Heart left ventricle (tissue), 13 donors: ENCODE measurements around the gene GABBR2.

ENCODE experiments used
- POLR2A ChIP-seq, 2 donors: fragments of 450-650 bp; IDR thresholded peaks; one replicate each; pipeline ENCODE4 v1.6.1; 2017; ENCODE audit warnings: antibody characterized with exemption in 2 of 2, mild to moderate bottlenecking in 2 of 2, moderate library complexity in 2 of 2
- TF ChIP-seq, protein P1 (sequence below), 12 donors: fragments of 200-600 bp; sonication (generic) in 4 of 12; IDR thresholded peaks; one replicate each; pipeline versions ENCODE4 v1.5.0 to v1.8.0; 2018 to 2022; ENCODE audit warnings: antibody characterized with exemption in 12 of 12, mild to moderate bottlenecking in 5 of 12
- donor health status: ischemic (EF 13 %, LVEDD 7.1; RV severe dilation, severe dysfunction).
- donor health status: DM: no; HTN: yes; CAD: no.
- donor health status: DM: no; HTN: no; CAD: no.
- donor health status: ischemic (EF 25% LVEDD 6.9; RV normal size, moderate dysfunction).
- donor health status: ischemic (EF 25% LVEDD 5.7; RV mildly dilated, moderate dysfunction).
- donor health status: ischemic (EF 35%, LVEDD 5.7; RV mildly dilated, moderate dysfunction).
- donor health status: nonischemic (EF 11% LVEDD 7.7; RV severe dilation, severe dysfunction).
- donor health status: DM: yes; HTN: yes; CAD: no.
- donor health status: PGD.
- donor health status: ischemic (EF 29% LVEDD 5.4; RV normal size, mild dysfunction).
- donor health status: nonischemic (EF 23%, LVEDD 6.1; RV moderate dilation, normal function).

DNA sequence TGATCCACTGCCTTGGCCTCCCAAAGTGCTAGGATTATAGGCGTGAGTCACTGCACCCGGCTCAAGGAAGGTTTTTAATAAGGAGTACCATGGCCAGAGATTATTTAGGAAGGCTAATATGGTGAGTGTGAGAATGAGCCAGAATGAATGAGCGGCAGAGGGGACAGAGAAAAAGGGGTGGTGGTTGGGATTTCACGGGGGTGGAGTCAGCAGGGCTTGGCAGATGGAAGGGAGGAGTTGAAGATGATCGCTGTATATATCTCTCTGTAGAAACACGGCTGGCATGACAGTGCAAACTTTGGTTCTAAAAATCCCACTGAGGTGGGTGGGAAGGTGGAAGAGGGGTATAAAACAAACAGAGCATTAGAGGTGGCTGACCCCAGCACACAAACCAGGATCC lies 276.6 kb downstream of the GABBR2 start:
- TF ChIP-seq, protein P1, sequence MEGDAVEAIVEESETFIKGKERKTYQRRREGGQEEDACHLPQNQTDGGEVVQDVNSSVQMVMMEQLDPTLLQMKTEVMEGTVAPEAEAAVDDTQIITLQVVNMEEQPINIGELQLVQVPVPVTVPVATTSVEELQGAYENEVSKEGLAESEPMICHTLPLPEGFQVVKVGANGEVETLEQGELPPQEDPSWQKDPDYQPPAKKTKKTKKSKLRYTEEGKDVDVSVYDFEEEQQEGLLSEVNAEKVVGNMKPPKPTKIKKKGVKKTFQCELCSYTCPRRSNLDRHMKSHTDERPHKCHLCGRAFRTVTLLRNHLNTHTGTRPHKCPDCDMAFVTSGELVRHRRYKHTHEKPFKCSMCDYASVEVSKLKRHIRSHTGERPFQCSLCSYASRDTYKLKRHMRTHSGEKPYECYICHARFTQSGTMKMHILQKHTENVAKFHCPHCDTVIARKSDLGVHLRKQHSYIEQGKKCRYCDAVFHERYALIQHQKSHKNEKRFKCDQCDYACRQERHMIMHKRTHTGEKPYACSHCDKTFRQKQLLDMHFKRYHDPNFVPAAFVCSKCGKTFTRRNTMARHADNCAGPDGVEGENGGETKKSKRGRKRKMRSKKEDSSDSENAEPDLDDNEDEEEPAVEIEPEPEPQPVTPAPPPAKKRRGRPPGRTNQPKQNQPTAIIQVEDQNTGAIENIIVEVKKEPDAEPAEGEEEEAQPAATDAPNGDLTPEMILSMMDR (IDR thresholded peaks at IDR 0.05), result no peak
- no peak for TF ChIP-seq POLR2A (IDR thresholded peaks at IDR 0.05)
